HG03432 (cell line): ENCODE data around the gene JOSD2.

ENCODE experiments used
- ATAC-seq: cut with Tn5 transposase; IDR thresholded peaks from one replicate; pipeline ENCODE4 v1.9.1; 2021; ENCODE audit warnings: mild to moderate bottlenecking, moderate library complexity; ENCODE audit not compliant: unreplicated experiment

Gene JOSD2

DNA sequence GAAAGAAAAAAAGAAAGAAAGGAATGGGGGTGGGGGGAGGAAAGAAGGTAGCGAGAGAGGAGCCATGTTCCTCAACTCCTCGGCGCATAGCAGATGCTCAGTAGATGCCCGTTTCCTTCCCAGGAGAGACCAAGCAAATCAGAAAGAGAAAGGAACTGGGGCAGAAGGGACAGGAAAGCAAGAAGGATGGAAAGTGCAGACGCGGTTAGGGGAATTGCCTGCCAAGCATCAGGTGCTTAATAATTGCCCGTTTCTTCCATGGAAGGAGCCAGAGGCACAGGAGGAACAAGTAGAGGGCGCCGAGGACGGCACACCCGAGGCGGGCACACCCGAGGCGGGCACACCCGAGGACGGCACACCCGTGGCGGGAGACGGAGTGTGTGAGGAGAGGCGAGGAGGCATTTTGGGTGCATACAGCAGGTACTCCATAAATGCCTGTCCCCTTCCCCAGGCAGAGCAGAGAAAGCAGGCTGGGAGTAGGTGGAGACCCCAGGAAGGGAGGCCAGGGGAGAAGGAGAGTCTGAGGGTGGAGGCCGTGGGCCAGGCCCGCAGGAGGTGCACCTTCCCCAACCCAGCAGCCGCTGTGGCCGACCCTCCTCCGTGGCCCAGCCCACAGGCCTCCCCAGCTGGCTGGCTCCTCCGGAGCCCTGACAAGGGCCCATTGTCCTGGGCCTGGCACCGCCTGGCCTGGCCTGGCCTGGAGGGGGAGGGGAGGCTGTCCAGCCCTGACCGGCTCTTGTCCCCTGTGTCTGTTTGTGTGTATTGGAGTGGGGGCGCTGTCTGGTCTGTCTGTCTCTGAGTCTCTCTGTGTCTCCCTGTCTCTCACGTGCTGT is 14.6 kb downstream of the JOSD2 start:
- ATAC-seq, result no peak

GRCh38 chr19:50495020-50495531 is 15.9 kb downstream of the JOSD2 start:
- ATAC-seq, result no peak

DNA sequence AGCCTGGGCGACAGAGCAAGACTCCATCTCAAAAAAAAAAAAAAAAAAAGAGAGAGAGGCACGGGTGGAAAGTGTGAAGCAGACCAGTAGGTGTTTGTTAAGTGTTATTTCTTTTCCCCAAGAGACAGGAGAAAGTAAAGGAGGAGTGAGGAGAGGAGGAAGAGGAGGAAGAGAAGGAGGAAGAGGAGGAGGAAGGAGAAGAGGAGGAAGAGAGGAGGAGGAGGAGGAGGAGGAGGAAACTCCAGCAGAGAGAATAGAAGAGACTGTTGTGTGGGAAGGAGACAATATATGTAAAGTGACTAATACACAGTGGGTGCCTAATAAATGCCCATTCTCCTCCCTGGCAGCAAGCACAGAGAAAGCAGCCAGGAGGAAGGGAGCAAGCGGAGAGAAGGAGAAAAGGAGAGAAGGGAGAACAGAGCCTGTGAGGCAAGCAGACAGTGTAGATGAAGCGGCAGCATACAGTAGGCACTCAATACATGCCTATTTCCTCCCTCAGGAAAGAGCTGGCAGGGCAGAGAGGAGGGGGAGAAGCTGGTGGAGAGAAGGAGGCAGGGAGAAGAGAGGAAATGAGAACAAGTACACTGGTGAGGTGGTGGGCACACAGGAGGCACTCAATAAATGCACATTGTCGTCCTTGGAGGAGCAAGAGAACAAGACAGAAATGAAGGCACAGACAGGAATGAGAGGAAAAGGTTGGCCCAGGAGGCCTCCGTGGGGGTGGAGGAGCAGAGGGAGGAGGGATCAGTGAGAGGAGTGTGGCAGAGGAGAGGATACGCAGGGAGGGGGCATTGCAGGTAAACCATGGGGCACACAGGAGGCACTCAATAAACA is 16.6 kb downstream of the JOSD2 start:
- ATAC-seq, result no peak

DNA sequence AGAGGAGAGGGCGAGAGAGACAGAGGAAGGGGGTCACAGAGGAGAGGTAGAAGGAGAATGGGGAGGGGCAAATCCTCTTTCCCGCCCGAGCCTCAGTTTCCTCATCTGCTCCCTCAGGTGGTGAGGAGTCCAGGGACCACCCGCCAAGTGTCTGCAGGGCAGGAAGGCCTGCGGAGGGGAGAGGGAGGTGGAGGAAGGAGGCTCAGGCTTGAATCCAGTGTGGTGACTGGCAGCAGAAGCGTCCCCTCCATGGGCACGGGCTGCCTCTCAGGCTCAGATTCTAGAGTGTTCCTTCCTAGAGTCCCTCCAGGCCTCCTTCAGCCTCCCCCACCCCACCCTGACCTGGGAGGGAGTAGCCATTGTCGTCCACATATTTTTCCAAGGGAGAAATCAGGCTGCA is 17.8 kb downstream of the JOSD2 start:
- no peak for ATAC-seq

GRCh38 chr19:50492303-50493052 is 18.5 kb downstream of the JOSD2 start:
- ATAC-seq, result no peak

DNA sequence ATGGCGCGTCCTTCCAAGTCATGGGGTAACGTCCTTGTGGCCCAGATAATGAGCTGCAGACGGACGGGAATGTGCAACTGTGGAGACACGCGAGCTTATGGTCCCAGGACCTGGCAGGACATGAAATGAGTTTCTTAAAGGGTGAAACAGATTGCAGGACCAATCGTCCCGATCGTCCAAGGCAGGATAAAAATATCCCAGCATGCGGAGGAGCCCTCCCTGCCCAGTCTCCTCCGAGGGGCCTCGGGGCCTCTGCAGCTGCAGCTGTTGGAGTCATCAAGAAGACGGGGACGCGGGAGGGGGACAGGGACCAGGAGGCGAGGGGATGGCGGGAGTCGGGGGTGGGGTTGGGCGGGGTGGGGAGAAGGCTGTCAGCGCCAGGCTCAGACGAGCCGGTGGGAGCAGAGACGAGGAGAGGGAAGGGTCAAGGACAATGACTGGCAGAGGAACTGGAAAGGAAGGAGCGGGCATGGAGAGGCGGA is 20.0 kb downstream of the JOSD2 start:
- no peak for ATAC-seq

DNA sequence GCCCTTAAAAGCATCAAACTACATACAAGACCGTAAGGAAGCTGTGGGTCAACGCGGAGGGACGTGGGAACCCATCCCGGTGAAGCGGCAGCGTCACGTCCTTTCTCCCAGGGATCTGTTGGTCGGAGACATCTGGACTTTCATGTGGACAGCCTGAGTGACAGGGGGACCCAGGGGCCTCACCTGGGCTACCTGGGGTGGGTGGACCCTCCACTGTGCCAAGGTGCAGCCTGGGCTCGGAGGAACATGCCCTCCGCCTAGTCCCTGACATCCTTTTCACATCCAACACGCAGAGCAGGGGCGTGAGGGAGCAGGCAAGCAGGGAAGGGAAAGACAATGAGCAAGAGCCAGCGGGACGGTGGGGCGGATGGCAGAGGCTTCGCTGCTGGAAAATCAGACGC is 20.6 kb downstream of the JOSD2 start:
- no peak for ATAC-seq

GRCh38 chr19:50489461-50490011 is 21.5 kb downstream of the JOSD2 start:
- no peak for ATAC-seq

- ATAC-seq, result no peak
These were observed 22.4 kb downstream of the JOSD2 start for GRCh38 chr19:50488389-50489194.

DNA sequence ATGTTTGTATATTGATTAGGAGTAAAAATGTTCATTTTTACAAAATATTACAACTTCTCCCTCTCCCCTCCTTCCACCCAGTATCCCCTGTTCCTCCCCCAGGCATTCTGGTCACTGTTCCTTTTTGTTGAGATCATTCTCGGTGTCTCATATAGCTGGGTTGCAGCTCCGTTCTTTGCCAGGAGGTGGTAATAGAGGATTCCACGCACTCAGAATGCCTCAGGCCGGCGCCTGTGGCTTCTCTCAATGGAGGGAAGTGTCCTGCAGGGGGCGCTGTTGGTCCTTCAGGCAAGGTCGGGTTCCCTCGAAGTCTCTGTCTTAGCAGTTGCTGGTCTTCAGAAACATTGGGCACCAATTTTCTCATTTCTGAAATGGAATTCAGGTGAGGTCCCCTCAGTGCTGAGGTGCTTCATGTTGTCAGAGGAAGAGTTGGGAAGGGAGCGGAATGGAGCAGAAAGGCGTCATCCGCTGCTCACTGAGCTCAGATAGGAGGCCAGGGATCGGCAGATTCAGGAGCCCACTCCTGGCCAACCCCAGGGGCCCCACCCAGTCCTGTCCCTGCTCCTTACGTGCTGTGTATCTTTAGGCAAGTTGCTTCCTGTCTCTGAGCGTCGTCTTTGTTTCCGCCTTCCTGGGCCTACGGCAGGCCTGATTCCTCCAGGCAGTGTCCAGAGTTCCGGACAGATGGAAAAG is 24.0 kb downstream of the JOSD2 start:
- ATAC-seq, result no peak

DNA sequence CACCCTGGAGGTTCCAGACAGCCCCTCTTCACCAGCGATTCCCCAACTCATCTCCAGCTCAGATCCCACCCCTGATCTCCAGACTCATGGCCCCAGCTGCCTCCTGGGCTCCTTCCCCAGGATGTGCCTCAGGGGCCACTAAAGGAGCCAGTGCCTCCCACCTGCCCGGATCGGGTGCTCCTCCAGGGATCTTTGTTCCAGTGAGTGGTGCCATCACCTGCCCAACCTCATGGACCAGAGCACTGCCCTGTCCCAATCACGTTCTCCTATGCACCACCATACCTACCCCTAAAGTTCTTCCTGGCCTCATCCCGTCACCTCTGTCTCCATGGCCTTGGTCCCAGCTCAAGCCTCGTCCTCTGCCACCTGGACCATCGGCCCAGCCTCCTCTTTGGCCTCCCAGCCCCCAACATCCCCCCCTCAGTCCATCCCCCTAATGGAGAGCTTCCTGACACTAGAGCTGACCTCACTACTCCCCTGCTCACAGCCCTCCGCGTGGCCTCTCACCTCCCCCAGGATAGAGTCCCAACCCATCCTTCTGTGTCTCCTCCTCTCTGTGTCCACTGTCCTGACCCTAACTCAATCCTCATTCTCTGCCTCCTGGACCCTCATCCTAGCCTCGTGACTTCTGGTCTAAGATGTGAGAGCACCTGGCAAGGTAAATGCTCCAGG is 25.6 kb downstream of the JOSD2 start:
- ATAC-seq, result no peak

DNA sequence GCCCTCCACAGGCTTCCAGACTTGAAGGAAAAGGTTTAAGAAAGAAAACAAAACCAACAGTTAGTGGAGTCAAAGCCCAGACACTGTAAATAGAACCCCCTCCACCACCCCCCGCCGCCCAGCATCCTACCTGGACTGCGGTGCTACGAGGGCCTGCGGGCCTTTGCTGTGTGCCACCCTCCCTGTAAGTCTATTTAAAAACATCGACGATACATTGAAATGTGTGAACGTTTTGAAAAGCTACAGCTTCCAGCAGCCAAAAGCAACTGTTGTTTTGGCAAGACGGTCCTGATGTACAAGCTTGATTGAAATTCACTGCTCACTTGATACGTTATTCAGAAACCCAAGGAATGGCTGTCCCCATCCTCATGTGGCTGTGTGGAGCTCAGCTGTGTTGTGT is 28.1 kb downstream of the JOSD2 start:
- ATAC-seq, result no peak

DNA sequence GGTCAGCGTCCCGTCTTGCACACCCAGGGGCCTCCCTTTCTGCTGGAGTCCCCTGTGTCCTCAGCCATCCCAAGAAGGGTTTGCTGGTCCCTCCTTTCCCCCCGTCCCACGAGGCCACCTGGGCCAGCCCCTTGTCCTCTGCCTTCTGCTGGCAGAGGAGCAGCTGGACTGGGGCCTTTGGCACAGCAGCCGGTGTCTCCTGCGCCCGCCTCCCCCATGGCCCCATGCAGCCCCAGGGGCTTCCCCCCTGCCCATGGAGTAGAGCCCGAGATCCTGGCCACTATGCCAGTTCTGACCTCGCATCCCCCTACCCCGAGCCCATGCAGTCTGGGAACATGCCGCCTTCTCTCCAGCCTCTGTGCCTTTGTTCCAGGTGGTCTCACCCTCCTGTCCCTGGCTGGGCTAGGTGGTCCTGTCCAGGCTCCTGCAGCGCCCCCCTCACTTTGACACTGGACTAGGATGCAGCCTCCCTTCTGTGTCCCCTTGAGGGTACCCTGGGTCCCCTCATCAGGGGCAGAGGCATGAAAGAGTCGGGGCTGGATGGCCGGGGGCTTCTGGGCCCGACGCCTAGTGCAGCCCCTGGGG is 28.6 kb downstream of the JOSD2 start:
- no peak for ATAC-seq

- ATAC-seq, result no peak
These were observed 29.4 kb downstream of the JOSD2 start for GRCh38 chr19:50481351-50482149.

DNA sequence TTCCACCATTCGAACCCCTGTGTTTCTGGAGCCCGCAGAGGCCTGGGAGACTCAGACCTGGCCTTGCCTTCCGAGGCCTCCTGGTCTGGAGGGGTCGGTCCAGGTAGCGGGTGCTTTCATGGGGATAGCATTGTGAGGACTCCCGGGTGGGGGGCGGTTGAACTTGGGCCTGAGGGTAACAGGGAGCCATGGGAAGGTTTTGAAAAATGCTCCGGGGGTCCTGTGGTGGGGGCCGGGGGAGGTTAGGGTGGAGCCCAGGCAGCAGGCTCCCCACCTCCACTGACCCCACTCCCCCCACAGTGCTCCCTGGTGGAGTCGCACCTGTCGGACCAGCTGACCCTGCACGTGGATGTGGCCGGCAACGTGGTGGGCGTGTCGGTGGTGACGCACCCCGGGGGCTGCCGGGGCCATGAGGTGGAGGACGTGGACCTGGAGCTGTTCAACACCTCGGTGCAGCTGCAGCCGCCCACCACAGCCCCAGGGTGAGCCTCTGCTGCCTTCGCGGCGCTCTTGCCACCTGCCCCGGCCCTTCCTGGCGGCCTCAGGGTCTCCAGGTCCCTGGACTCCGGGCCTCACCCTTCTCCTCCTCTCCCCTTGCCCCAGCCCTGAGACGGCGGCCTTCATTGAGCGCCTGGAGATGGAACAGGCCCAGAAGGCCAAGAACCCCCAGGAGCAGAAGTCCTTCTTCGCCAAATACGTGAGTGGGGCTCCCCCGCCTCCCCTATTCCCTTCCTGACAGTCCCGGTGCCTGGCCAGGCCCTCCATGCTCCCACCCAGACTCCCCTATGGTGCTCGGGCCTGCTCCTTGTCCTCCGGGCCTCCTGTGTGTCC is 30.5 kb downstream of the JOSD2 start:
- no peak for ATAC-seq

GRCh38 chr19:50479761-50480251 is 31.2 kb downstream of the JOSD2 start:
- no peak for ATAC-seq
